Adrenal gland (tissue), 12 donors: ENCODE measurements around the gene CEP112. TPM values are rescaled to one million over a fixed set of nuclear protein-coding genes. Genes with fewer than 3 reads are reported as not detected.

Experiments used
- DNase-seq, 7 donors: peaks; one replicate each; pipeline ENCODE4 v3.0.0-alpha.2; 2019 to 2020
- H3K27ac ChIP-seq, 5 donors: fragments of 200-600 bp; sonication (generic) in 4 of 5; 1 replicate in 3 of 5; 2 replicates in 2 of 5; pipeline versions ENCODE4 v1.5.1 to v1.8.0; 2016 to 2020; ENCODE audit warnings: mild to moderate bottlenecking in 1 of 5
- H3K27me3 ChIP-seq: fragments of 200-600 bp; 2 replicates; pipeline ENCODE4 v1.8.0; 2021
- H3K36me3 ChIP-seq, 2 donors: fragments of 200-600 bp; replicated peaks in 1 of 2; 1 replicate in 1 of 2; 2 replicates in 1 of 2; pipeline versions ENCODE4 v1.5.1 to v1.8.0; 2018 to 2022
- H3K4me1 ChIP-seq, 2 donors: fragments of 200-600 bp; replicated peaks in 1 of 2; 1 replicate in 1 of 2; 2 replicates in 1 of 2; pipeline versions ENCODE4 v1.5.1 to v1.8.0; 2018 to 2021
- H3K4me3 ChIP-seq, 4 donors: fragments of 200-600 bp; sonication (generic) in 3 of 4; one replicate each; pipeline ENCODE4 v1.5.1; 2016 to 2018
- H3K9me3 ChIP-seq, 3 donors: fragments of 200-600 bp; sonication (generic) in 1 of 3; replicated peaks in 1 of 3; 1 replicate in 2 of 3; 2 replicates in 1 of 3; pipeline versions ENCODE4 v1.5.1 to v1.8.0; 2016 to 2021
- POLR2A ChIP-seq, 2 donors: fragments of 450-650 bp; IDR thresholded peaks; one replicate each; pipeline ENCODE4 v1.6.1; 2017; ENCODE audit warnings: antibody characterized with exemption in 2 of 2, mild to moderate bottlenecking in 2 of 2, moderate library complexity in 1 of 2
- WGBS, 4 donors: extraction: QIAGEN DNeasy Blood & Tissue Kit in 2 of 4; methylation state at CpG; one replicate each; pipeline versions ENCODE4 v1.1.5 to v1.1.7; 2013 to 2017; 5-methylcytosine and 5-hydroxymethylcytosine counted together
- intact Hi-C, 2 donors: fragments of 100-400 bp; cut with DNase I; formaldehyde crosslinking; loops; one replicate each; pipeline versions ENCODE4 v1.14.1 to v1.15.0; 2022 to 2023
- polyA plus RNA-seq, 3 donors: library from polyadenylated mRNA; stranded (reverse); fragments of 200-250 nt in 2 of 3; fragments of 350-450 nt in 1 of 3; fragmentation: Illumina TruSeq in 1 of 3; extraction: RNeasy Lipid Tissue Mini Kit (QIAGEN cat#74804) in 1 of 3; gene quantifications; one replicate each; pipeline ENCODE4 v1.2.3, GENCODE V29; 2013 to 2014
- total RNA-seq, 9 donors: library from RNA; depleted of rRNA in 4 of 9; stranded (reverse); fragments of >200 nt in 4 of 9; fragments of 120-200 nt in 1 of 9; fragmentation: NEBNext Ultra II Directional in 1 of 9; extraction: Animal tissue kit (Norgen Biotek cat#: 25700) in 1 of 9; gene quantifications; one replicate each; pipeline versions ENCODE4 v1.1.0 to v1.2.4, GENCODE V29; 2013 to 2023
- TF ChIP-seq, protein P1 (sequence below), 6 experiments: fragments of 450-650 bp in 4 of 6; fragments of 200-600 bp in 2 of 6; sonication (generic) in 1 of 6; IDR thresholded peaks; 1 replicate in 5 of 6; 2 replicates in 1 of 6; pipeline versions ENCODE4 v1.5.1 to v1.8.0; 2016 to 2021; ENCODE audit warnings: antibody characterized with exemption in 6 of 6, mild to moderate bottlenecking in 2 of 6, moderate library complexity in 1 of 6
- donor health status: healthy with polysubstance abuse.
- donor health status: Bipolar disorder and iron deficiency.
- donor health status: DM: yes; HTN: yes; CAD: no.
- donor health status: DM: no; HTN: no; CAD: no.
- donor health status: DM: no; HTN: no; CAD: no.
- donor health status: DM: yes; HTN: yes; CAD: no.

The CEP112 gene
- total and polyA plus RNA-seq, 12 donors, result 4.2 to 24.1 (median 9.6) TPM

DNA sequence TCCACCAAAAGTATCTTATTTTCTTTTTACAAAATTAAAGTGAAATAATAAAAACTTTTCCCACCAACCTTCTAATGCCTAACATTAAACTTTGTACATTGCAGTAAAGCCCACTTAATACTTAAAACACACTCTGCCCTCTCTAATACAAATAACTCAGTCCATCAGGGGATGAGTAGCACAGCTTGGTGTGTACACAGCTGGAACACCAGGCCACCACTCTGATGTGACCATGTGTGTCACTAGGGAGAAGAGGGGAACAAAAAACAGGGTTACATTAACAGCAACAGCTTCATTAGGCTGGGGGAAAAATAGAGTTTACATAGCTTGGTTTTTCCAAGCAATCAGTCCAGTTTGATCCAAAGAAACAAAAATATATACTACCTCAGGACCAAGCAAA lies 295.0 kb downstream of the CEP112 start:
- intact Hi-C loops, result no loop called here
- Histone ChIP-seq H3K27me3 (no peaks in the 10 kb centered on the region), H3K4me3 (no peak overlapping the region), H3K9me3 (peaks cover 0 to 8% (median 0%) of the 10 kb centered on the region in 3 donors), H3K27ac (no peak overlapping the region), H3K4me1 (no peaks in the 10 kb centered on the region), H3K36me3 (no peaks in the 10 kb centered on the region)
- TF ChIP-seq, protein P1, sequence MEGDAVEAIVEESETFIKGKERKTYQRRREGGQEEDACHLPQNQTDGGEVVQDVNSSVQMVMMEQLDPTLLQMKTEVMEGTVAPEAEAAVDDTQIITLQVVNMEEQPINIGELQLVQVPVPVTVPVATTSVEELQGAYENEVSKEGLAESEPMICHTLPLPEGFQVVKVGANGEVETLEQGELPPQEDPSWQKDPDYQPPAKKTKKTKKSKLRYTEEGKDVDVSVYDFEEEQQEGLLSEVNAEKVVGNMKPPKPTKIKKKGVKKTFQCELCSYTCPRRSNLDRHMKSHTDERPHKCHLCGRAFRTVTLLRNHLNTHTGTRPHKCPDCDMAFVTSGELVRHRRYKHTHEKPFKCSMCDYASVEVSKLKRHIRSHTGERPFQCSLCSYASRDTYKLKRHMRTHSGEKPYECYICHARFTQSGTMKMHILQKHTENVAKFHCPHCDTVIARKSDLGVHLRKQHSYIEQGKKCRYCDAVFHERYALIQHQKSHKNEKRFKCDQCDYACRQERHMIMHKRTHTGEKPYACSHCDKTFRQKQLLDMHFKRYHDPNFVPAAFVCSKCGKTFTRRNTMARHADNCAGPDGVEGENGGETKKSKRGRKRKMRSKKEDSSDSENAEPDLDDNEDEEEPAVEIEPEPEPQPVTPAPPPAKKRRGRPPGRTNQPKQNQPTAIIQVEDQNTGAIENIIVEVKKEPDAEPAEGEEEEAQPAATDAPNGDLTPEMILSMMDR (IDR thresholded peaks at IDR 0.05), result no peak
- TF ChIP-seq POLR2A (IDR thresholded peaks at IDR 0.05), result no peak
- no peak for DNase-seq

DNA sequence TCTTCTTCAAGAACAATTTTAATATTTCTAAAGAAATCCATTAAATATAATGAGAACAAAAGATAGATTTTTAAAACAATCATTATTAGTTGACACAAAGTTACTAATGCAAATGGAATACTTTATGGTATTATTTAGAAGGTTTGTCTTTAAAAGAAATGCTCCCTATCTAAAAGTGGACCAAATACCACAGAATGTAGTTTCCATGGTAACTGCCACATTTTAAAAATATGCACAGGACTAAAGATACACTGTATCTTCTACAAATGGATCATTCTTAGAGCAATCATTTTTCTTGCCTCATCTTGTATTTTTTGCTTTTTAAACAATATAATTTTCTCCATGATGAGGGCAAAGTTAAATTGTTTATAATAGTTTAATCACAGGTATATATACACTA lies 296.0 kb downstream of the CEP112 start:
- no peak overlapping the region for H3K4me3 ChIP-seq
- no peaks in the 10 kb centered on the region for H3K27me3 ChIP-seq
- TF ChIP-seq POLR2A (IDR thresholded peaks at IDR 0.05), result no peak
- TF ChIP-seq, protein P1 (IDR thresholded peaks at IDR 0.05), result no peak
- peaks cover 0 to 8% (median 0%) of the 10 kb centered on the region in 3 donors for H3K9me3 ChIP-seq
- intact Hi-C loops, result no loop called here
- no peak for DNase-seq
- no peak overlapping the region for H3K27ac ChIP-seq
- no peaks in the 10 kb centered on the region for H3K4me1 ChIP-seq
- no peaks in the 10 kb centered on the region for H3K36me3 ChIP-seq

DNA sequence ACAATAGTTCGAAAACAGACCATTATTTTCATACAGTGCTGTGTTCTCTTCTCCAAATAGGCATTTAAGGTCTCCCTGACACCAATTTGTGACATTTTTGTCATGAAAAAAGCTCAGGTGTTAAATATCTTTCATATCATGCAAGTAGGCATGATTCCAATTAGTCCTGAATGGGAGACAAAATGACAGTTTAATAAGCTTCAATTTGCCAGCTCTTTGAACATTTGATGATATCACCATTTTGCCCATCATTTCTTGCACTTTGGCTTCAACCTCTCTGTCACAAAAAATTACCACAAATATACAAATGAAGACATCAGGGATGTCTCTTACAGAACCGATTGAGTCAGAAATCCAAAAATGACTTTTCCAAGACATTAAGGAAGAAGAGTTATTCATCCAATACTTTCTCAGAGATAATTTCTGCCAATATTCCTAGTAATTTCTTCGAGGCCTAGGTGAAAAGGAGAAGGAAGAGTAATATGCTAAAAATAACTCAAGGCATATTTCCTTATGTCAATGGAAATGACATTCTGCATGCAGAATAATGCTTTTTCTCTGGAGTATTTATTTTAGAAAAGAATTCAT lies 298.1 kb downstream of the CEP112 start:
- 72 to 81% (median 77%) methylated on average over 3 of the region's 3 CpGs for WGBS, 4 donors
- no peaks in the 10 kb centered on the region for H3K27me3 ChIP-seq

DNA sequence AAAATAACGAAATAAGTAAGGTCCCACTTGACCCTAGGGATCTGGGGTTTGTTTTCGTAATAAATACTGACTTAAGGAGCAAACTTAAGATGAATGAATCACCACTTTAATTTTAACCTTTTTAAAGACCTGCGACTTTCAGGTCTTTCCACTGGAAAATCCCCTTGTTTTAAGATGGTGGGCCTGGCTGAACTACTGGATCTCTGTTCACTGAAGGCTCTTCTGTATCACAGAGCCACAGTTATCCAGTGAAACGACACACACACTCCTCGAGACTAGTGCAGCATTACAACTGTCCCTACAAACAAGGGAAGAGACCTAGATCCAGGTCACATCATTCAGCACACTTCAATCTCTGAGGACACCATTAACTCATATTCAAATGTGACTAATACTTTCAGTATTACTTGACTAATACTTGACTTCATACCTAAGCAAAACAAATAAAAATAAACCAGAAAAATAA lies 299.0 kb downstream of the CEP112 start:
- H3K4me3 ChIP-seq, result no peak overlapping the region
- H3K4me1 ChIP-seq, result no peaks in the 10 kb centered on the region

More for the DNA sequence above, 298.1 kb downstream of the CEP112 start:
- H3K4me1 ChIP-seq, result no peaks in the 10 kb centered on the region
- no peak for DNase-seq
- no peak overlapping the region for H3K27ac ChIP-seq
- TF ChIP-seq, protein P1 (IDR thresholded peaks at IDR 0.05), result no peak
- no peak for TF ChIP-seq POLR2A (IDR thresholded peaks at IDR 0.05)
- no peak overlapping the region for H3K4me3 ChIP-seq
- H3K9me3 ChIP-seq, result no peaks in the 10 kb centered on the region
- intact Hi-C loops, result no loop called here
- H3K36me3 ChIP-seq, result no peaks in the 10 kb centered on the region

More for the DNA sequence above, 299.0 kb downstream of the CEP112 start:
- no peak for DNase-seq
- no peaks in the 10 kb centered on the region for H3K27me3 ChIP-seq
- H3K27ac ChIP-seq, result no peak overlapping the region
- H3K36me3 ChIP-seq, result no peaks in the 10 kb centered on the region
- intact Hi-C loops, result no loop called here
- TF ChIP-seq, protein P1 (IDR thresholded peaks at IDR 0.05), result no peak
- no peak for TF ChIP-seq POLR2A (IDR thresholded peaks at IDR 0.05)
- WGBS, 4 donors, result 90 to 94% (median 93%) methylated on average over 5 of the region's 5 CpGs
- H3K9me3 ChIP-seq, result no peaks in the 10 kb centered on the region
